Measurements from ENCODE around the gene FGFR2. TPM values are rescaled to one million over a fixed set of nuclear protein-coding genes. Genes with fewer than 3 reads are reported as not detected.

The FGFR2 gene
- total and polyA plus RNA-seq, 9 of the 15 experiments (the other 6 are each of a cell fraction or from before 2014, with no cell fraction given): 0.20 TPM; not detected in 8

GRCh38 chr10:121495719-121496118, 102.5 kb downstream of the FGFR2 start (continued):
- TF ChIP-seq FOXP4 (CRISPR knock-in tag; IDR thresholded peaks at IDR 0.05; ENCODE audit: borderline replicate concordance): no peak

- ATAC-seq (no peak), FAIRE-seq (no peak), DNase-seq (ENCODE audit: extremely low read depth in 1 of 4, low spot score in 3 of 4) (no peak)
- no TSS peak for BruUV-seq (replicated peaks)
- Histone ChIP-seq H3K9me3 (replicated peaks; ENCODE audit: control insufficient read depth, insufficient read depth, low read depth, low read length) (no peaks in the 10 kb centered on the region), H4K20me1 (replicated peaks; ENCODE audit: control insufficient read depth, insufficient read depth, low read length) (no peaks in the 10 kb centered on the region; the same call in 1 of the 2 replicates), H3K27me3 (ENCODE audit: control insufficient read depth in 2 of 2, insufficient read depth in 2 of 2, low read length in 2 of 2) (peaks cover 3 to 24% of the 10 kb centered on the region in 2 experiments; a peak in 3 of 5 replicates), H3K4me3 (no peak overlapping the region), H3K4me1 (replicated peaks in 1 of 2; ENCODE audit: control insufficient read depth in 2 of 2, insufficient read depth in 2 of 2, low read length in 2 of 2) (no peaks in the 10 kb centered on the region), H3K36me3 (ENCODE audit: control insufficient read depth, insufficient read depth, low read length) (no peaks in the 10 kb centered on the region), H3K9me1 (ENCODE audit: control insufficient read depth, insufficient read depth, low read length) (no peaks in the 10 kb centered on the region), H2AFZ (ENCODE audit: low read depth, low read length) (no peak overlapping the region), H3K9ac (ENCODE audit: insufficient read depth in 1 of 2, low read depth in 2 of 2, low read length in 2 of 2) (no peak overlapping the region), H3K4me2 (ENCODE audit: insufficient read depth, low read length) (no peak overlapping the region), H3K79me2 (ENCODE audit: control insufficient read depth, insufficient read depth, low read length) (no peaks in the 10 kb centered on the region), H3K27ac (ENCODE audit: extremely low read depth, low read depth, low read length) (no peak overlapping the region)
- CTCF ChIA-PET (ENCODE audit: low intra/inter-chr PET ratio): no interaction called here
- TF ChIP-seq ZBTB5 (IDR thresholded peaks at IDR 0.05) (no peak), ZFPM2 (CRISPR knock-in tag; IDR thresholded peaks at IDR 0.05) (no peak), CHAMP1 (IDR thresholded peaks at IDR 0.05) (no peak), ZNF280B (CRISPR knock-in tag; IDR thresholded peaks at IDR 0.05) (no peak), MTA2 (IDR thresholded peaks at IDR 0.05; ENCODE audit: low read depth) (no peak), PKNOX1 (IDR thresholded peaks at IDR 0.05) (no peak), PYGO2 (tag; IDR thresholded peaks at IDR 0.05) (no peak), ZNF76 (CRISPR knock-in tag; IDR thresholded peaks at IDR 0.05; ENCODE audit: borderline replicate concordance) (no peak), WHSC1 (IDR thresholded peaks at IDR 0.05; ENCODE audit: low read length) (no peak), DACH1 (IDR thresholded peaks at IDR 0.05; ENCODE audit: partially characterized antibody) (no peak)
- 0% methylated on average over 2 of the region's 2 CpGs for WGBS (ENCODE audit: insufficient coverage, low coverage, missing lambda C conversion rate)
- in situ Hi-C loops (cut with MboI): no loop called here
- POLR2A ChIA-PET: interaction anchor here (0.7 kb wide), 1 partner anchor 8 kb away, joined by 3 read pairs; no protein-coding TSS in a partner anchor
- intact Hi-C loops (cut with micrococcal nuclease): no loop called here
Measured at GRCh38 chr10:121494296-121494695, 103.9 kb downstream of the FGFR2 start.
